ENCODE results near the gene F11. TPM values are rescaled to one million over a fixed set of nuclear protein-coding genes. Genes with fewer than 3 reads are reported as not detected.

Gene F11
- total and polyA plus RNA-seq, 2 of the 13 experiments (the other 11 are each of a cell fraction or from before 2014, with no cell fraction given) = 35.1 to 58.0 TPM

DNA sequence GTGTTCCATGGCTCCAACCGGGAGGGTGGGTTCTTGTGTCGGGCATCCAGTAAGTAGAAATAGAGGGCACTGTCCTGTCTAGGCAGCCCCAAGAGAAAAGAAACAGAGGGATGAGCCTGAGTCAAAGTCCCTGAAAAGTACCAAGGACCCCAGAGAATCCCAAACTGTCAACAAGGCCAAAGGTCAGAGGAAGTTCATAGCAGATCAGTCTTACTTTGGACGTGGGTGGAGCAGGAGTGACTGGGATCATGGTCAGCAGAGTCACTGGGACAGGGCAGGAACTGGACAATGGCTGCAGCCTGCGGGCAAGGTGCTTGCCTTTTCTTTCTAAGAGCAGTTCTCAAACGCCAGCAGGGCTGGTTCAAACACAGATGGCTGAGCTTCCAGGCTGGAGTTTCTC is 17.3 kb downstream of the F11 start (continued):
- no peak for TF ChIP-seq ZFX (CRISPR knock-in tag; IDR thresholded peaks at IDR 0.05; ENCODE audit: low read depth)
- TF ChIP-seq, protein P1, sequence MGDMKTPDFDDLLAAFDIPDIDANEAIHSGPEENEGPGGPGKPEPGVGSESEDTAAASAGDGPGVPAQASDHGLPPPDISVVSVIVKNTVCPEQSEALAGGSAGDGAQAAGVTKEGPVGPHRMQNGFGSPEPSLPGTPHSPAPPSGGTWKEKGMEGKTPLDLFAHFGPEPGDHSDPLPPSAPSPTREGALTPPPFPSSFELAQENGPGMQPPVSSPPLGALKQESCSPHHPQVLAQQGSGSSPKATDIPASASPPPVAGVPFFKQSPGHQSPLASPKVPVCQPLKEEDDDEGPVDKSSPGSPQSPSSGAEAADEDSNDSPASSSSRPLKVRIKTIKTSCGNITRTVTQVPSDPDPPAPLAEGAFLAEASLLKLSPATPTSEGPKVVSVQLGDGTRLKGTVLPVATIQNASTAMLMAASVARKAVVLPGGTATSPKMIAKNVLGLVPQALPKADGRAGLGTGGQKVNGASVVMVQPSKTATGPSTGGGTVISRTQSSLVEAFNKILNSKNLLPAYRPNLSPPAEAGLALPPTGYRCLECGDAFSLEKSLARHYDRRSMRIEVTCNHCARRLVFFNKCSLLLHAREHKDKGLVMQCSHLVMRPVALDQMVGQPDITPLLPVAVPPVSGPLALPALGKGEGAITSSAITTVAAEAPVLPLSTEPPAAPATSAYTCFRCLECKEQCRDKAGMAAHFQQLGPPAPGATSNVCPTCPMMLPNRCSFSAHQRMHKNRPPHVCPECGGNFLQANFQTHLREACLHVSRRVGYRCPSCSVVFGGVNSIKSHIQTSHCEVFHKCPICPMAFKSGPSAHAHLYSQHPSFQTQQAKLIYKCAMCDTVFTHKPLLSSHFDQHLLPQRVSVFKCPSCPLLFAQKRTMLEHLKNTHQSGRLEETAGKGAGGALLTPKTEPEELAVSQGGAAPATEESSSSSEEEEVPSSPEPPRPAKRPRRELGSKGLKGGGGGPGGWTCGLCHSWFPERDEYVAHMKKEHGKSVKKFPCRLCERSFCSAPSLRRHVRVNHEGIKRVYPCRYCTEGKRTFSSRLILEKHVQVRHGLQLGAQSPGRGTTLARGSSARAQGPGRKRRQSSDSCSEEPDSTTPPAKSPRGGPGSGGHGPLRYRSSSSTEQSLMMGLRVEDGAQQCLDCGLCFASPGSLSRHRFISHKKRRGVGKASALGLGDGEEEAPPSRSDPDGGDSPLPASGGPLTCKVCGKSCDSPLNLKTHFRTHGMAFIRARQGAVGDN (CRISPR knock-in tag; IDR thresholded peaks at IDR 0.05) = peak; percentile 60; the same call in 1 of the 2 replicates
- TF ChIP-seq, protein P2, sequence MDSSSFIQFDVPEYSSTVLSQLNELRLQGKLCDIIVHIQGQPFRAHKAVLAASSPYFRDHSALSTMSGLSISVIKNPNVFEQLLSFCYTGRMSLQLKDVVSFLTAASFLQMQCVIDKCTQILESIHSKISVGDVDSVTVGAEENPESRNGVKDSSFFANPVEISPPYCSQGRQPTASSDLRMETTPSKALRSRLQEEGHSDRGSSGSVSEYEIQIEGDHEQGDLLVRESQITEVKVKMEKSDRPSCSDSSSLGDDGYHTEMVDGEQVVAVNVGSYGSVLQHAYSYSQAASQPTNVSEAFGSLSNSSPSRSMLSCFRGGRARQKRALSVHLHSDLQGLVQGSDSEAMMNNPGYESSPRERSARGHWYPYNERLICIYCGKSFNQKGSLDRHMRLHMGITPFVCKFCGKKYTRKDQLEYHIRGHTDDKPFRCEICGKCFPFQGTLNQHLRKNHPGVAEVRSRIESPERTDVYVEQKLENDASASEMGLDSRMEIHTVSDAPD (CRISPR knock-in tag; IDR thresholded peaks at IDR 0.05) = no peak
- TF ChIP-seq POGZ (CRISPR knock-in tag; IDR thresholded peaks at IDR 0.05) = peak; percentile 76
- TF ChIP-seq, protein P3, sequence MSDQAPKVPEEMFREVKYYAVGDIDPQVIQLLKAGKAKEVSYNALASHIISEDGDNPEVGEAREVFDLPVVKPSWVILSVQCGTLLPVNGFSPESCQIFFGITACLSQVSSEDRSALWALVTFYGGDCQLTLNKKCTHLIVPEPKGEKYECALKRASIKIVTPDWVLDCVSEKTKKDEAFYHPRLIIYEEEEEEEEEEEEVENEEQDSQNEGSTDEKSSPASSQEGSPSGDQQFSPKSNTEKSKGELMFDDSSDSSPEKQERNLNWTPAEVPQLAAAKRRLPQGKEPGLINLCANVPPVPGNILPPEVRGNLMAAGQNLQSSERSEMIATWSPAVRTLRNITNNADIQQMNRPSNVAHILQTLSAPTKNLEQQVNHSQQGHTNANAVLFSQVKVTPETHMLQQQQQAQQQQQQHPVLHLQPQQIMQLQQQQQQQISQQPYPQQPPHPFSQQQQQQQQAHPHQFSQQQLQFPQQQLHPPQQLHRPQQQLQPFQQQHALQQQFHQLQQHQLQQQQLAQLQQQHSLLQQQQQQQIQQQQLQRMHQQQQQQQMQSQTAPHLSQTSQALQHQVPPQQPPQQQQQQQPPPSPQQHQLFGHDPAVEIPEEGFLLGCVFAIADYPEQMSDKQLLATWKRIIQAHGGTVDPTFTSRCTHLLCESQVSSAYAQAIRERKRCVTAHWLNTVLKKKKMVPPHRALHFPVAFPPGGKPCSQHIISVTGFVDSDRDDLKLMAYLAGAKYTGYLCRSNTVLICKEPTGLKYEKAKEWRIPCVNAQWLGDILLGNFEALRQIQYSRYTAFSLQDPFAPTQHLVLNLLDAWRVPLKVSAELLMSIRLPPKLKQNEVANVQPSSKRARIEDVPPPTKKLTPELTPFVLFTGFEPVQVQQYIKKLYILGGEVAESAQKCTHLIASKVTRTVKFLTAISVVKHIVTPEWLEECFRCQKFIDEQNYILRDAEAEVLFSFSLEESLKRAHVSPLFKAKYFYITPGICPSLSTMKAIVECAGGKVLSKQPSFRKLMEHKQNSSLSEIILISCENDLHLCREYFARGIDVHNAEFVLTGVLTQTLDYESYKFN (CRISPR knock-in tag; conservative IDR thresholded peaks at IDR 0.05) = peak; percentile 70
- no peak for TF ChIP-seq MYNN (CRISPR knock-in tag; IDR thresholded peaks at IDR 0.05; ENCODE audit: low read depth)
- TF ChIP-seq NFATC3 (CRISPR knock-in tag; IDR thresholded peaks at IDR 0.05) = no peak
- no peak for TF ChIP-seq SOX13 (IDR thresholded peaks at IDR 0.05)
- peak in 1 of 2 experiments; percentile 33; a peak in 1 of 4 replicates for TF ChIP-seq SOX13 (CRISPR knock-in tag; conservative IDR thresholded peaks at IDR 0.05 in 1 of 2, IDR thresholded peaks at IDR 0.05 in 1 of 2)
- no peak for TF ChIP-seq DMAP1 (CRISPR knock-in tag; IDR thresholded peaks at IDR 0.05)
- peak; percentile 68 for TF ChIP-seq PPARG (CRISPR knock-in tag; conservative IDR thresholded peaks at IDR 0.05)
- TF ChIP-seq ZNF317 (CRISPR knock-in tag; IDR thresholded peaks at IDR 0.05) = 0 out of 2 replicates have a peak, but pooled peaks have one; percentile 56
- TF ChIP-seq, protein P4, sequence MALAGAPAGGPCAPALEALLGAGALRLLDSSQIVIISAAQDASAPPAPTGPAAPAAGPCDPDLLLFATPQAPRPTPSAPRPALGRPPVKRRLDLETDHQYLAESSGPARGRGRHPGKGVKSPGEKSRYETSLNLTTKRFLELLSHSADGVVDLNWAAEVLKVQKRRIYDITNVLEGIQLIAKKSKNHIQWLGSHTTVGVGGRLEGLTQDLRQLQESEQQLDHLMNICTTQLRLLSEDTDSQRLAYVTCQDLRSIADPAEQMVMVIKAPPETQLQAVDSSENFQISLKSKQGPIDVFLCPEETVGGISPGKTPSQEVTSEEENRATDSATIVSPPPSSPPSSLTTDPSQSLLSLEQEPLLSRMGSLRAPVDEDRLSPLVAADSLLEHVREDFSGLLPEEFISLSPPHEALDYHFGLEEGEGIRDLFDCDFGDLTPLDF (CRISPR knock-in tag; IDR thresholded peaks at IDR 0.05) = no peak
- no peak for TF ChIP-seq MAF1 (CRISPR knock-in tag; IDR thresholded peaks at IDR 0.05; ENCODE audit: borderline replicate concordance)
- peak; percentile 93 for TF ChIP-seq RARA (CRISPR knock-in tag; IDR thresholded peaks at IDR 0.05)
- 0 out of 2 replicates have a peak, but pooled peaks have one; percentile 34 for TF ChIP-seq TARDBP (CRISPR knock-in tag; IDR thresholded peaks at IDR 0.05)
- TF ChIP-seq ZNF720 (CRISPR knock-in tag; IDR thresholded peaks at IDR 0.05) = no peak
- 0 out of 2 replicates have a peak, but pooled peaks have one; percentile 32 for TF ChIP-seq SPEN (CRISPR knock-in tag; IDR thresholded peaks at IDR 0.05; ENCODE audit: low read depth)
- TF ChIP-seq KDM5B (CRISPR knock-in tag; IDR thresholded peaks at IDR 0.05; ENCODE audit: borderline replicate concordance) = no peak; the same call in 1 of the 2 replicates
- TF ChIP-seq POLR2A (IDR thresholded peaks at IDR 0.05; ENCODE audit: insufficient read depth in 1 of 2, low read depth in 2 of 2, low read length in 2 of 2) = peak in 1 of 2 experiments; percentile 31; a peak in 1 of 4 replicates
- peak; percentile 72 for TF ChIP-seq NR2F6 (IDR thresholded peaks at IDR 0.05)
- peak; percentile 88 for TF ChIP-seq NR2F6 (CRISPR knock-in tag; IDR thresholded peaks at IDR 0.05)

All from HepG2 (cell line).